Suprapubic skin (tissue), 4 donors: ENCODE results near the gene GPAT2.

Experiments used
- CTCF ChIP-seq, 2 donors: fragments of 200-600 bp in 1 of 2; fragments of 450-650 bp in 1 of 2; sonication (generic) in 1 of 2; IDR thresholded peaks; one replicate each; pipeline ENCODE4 v1.5.1; 2016 to 2019; ENCODE audit warnings: antibody characterized with exemption in 2 of 2, mild to moderate bottlenecking in 1 of 2, moderate library complexity in 1 of 2
- EP300 ChIP-seq: sonication (generic); formaldehyde crosslinking; IDR thresholded peaks from one replicate; pipeline ENCODE4 v1.6.1; 2017; ENCODE audit warnings: antibody characterized with exemption
- POLR2A ChIP-seq, 2 donors: fragments of 450-650 bp; IDR thresholded peaks; one replicate each; pipeline ENCODE4 v1.6.1; 2017; ENCODE audit warnings: antibody characterized with exemption in 2 of 2, mild to moderate bottlenecking in 2 of 2, moderate library complexity in 2 of 2
- POLR2AphosphoS5 ChIP-seq, 3 donors: sonication (generic); formaldehyde crosslinking; IDR thresholded peaks; one replicate each; pipeline ENCODE4 v1.6.1; 2017; ENCODE audit warnings: antibody characterized with exemption in 3 of 3

- TF ChIP-seq CTCF (IDR thresholded peaks at IDR 0.05) (no peak), POLR2AphosphoS5 (IDR thresholded peaks at IDR 0.05) (no peak), POLR2A (IDR thresholded peaks at IDR 0.05) (no peak), EP300 (no peak)
Measured at GRCh38 chr2:96073170-96073775, 38.6 kb upstream of the GPAT2 start.
